Glutamatergic neuron (in vitro differentiated cells): ENCODE measurements around the gene VPS26C. TPM values are rescaled to one million over a fixed set of nuclear protein-coding genes. Genes with fewer than 3 reads are reported as not detected.

Experiments
- DNase-seq: peaks from one replicate; pipeline ENCODE4 v3.0.0; 2022
- H3K27ac Mint-ChIP-seq: one replicate; pipeline ENCODE4 v1.8.0; 2020; ENCODE audit warnings: mild to moderate bottlenecking, mixed read lengths, inconsistent platforms; ENCODE audit not compliant: unreplicated experiment
- H3K27me3 Mint-ChIP-seq: one replicate; pipeline ENCODE4 v1.8.0; 2020; ENCODE audit warnings: mild to moderate bottlenecking, moderate library complexity, mixed read lengths, inconsistent platforms; ENCODE audit not compliant: unreplicated experiment
- H3K36me3 Mint-ChIP-seq: one replicate; pipeline ENCODE4 v1.8.0; 2020; ENCODE audit warnings: mild to moderate bottlenecking, mixed read lengths, inconsistent platforms; ENCODE audit not compliant: unreplicated experiment
- H3K4me1 Mint-ChIP-seq: one replicate; pipeline ENCODE4 v1.8.0; 2020; ENCODE audit warnings: mild to moderate bottlenecking, low read depth, mixed read lengths, inconsistent platforms; ENCODE audit not compliant: unreplicated experiment
- H3K4me3 Mint-ChIP-seq: one replicate; pipeline ENCODE4 v1.8.0; 2020; ENCODE audit warnings: mild to moderate bottlenecking, mixed read lengths, inconsistent platforms; ENCODE audit not compliant: unreplicated experiment
- H3K9me3 Mint-ChIP-seq: one replicate; pipeline ENCODE4 v1.8.0; 2020; ENCODE audit warnings: mild to moderate bottlenecking, moderate library complexity, mixed read lengths, inconsistent platforms; ENCODE audit not compliant: unreplicated experiment
- CTCF ChIP-seq: fragments of 200-600 bp; sonication (generic); IDR thresholded peaks from one replicate; pipeline ENCODE4 v1.5.0; 2021; ENCODE audit not compliant: partially characterized antibody, unreplicated experiment
- total RNA-seq: library from RNA; stranded (reverse); fragmentation: NEBNext Ultra II Directional; extraction: Animal tissue kit (Norgen Biotek cat#: 25700); gene quantifications from one replicate; pipeline ENCODE4 v1.2.1, GENCODE V29; 2021; ENCODE audit not compliant: unreplicated experiment

Gene VPS26C
- total RNA-seq, 1 donor from 2014 or later: 60.3 TPM

GRCh38 chr21:37228003-37228400 is 39.1 kb downstream of the VPS26C start:
- no peak for TF ChIP-seq CTCF
- peaks cover 7% of the 10 kb centered on the region for H3K36me3 Mint-ChIP-seq
- H3K27me3 Mint-ChIP-seq: peaks cover 2% of the 10 kb centered on the region
- DNase-seq: no peak
- H3K4me3 Mint-ChIP-seq: peak overlapping the region; percentile 38
- no peaks in the 10 kb centered on the region for H3K4me1 Mint-ChIP-seq
- peaks cover 2% of the 10 kb centered on the region for H3K9me3 Mint-ChIP-seq
- H3K27ac Mint-ChIP-seq: no peak overlapping the region

GRCh38 chr21:37227071-37228002 is 39.8 kb downstream of the VPS26C start:
- no peak overlapping the region for H3K4me3 Mint-ChIP-seq
- H3K9me3 Mint-ChIP-seq: peaks cover 2% of the 10 kb centered on the region

GRCh38 chr21:37226041-37226920 is 40.9 kb downstream of the VPS26C start:
- peaks cover 5% of the 10 kb centered on the region for H3K27me3 Mint-ChIP-seq
- H3K4me1 Mint-ChIP-seq: no peaks in the 10 kb centered on the region
- peaks cover 9% of the 10 kb centered on the region for H3K36me3 Mint-ChIP-seq
- DNase-seq: no peak
- no peak for TF ChIP-seq CTCF
- H3K4me3 Mint-ChIP-seq: no peak overlapping the region
- H3K27ac Mint-ChIP-seq: no peak overlapping the region
- peaks cover 2% of the 10 kb centered on the region for H3K9me3 Mint-ChIP-seq

More at GRCh38 chr21:37227071-37228002, 39.8 kb downstream of the VPS26C start:
- no peaks in the 10 kb centered on the region for H3K4me1 Mint-ChIP-seq
- DNase-seq: no peak
- TF ChIP-seq CTCF: no peak
- peak overlapping the region; percentile 33 for H3K27ac Mint-ChIP-seq
- H3K27me3 Mint-ChIP-seq: peaks cover 3% of the 10 kb centered on the region
- H3K36me3 Mint-ChIP-seq: peaks cover 9% of the 10 kb centered on the region

- Mint-ChIP-seq H3K36me3 (peaks cover 10% of the 10 kb centered on the region), H3K27me3 (peaks cover 12% of the 10 kb centered on the region), H3K4me3 (no peak overlapping the region), H3K4me1 (peaks cover 3% of the 10 kb centered on the region), H3K9me3 (peaks cover 10% of the 10 kb centered on the region), H3K27ac (no peak overlapping the region)
- no peak for TF ChIP-seq CTCF
- DNase-seq: no peak
These were observed 42.0 kb downstream of the VPS26C start for GRCh38 chr21:37224861-37225839.
